ENCODE measurements around the gene ZMAT2. TPM values are rescaled to one million over a fixed set of nuclear protein-coding genes. Genes with fewer than 3 reads are reported as not detected.
"Not testable (repeated sequence)": the region's sequence is repeated elsewhere in the genome, so short reads cannot be mapped to it uniquely, and the experiment has no call there.

ZMAT2 gene, protein sequence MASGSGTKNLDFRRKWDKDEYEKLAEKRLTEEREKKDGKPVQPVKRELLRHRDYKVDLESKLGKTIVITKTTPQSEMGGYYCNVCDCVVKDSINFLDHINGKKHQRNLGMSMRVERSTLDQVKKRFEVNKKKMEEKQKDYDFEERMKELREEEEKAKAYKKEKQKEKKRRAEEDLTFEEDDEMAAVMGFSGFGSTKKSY
- 10 to 100 TPM; 41.4 to 49.9 TPM for total RNA-seq
- long read RNA-seq, partial matches to known transcripts, result 0 of 7 reads
- long read RNA-seq, other reads (novel, unspliced or antisense), result 3 of 7 reads

DNA sequence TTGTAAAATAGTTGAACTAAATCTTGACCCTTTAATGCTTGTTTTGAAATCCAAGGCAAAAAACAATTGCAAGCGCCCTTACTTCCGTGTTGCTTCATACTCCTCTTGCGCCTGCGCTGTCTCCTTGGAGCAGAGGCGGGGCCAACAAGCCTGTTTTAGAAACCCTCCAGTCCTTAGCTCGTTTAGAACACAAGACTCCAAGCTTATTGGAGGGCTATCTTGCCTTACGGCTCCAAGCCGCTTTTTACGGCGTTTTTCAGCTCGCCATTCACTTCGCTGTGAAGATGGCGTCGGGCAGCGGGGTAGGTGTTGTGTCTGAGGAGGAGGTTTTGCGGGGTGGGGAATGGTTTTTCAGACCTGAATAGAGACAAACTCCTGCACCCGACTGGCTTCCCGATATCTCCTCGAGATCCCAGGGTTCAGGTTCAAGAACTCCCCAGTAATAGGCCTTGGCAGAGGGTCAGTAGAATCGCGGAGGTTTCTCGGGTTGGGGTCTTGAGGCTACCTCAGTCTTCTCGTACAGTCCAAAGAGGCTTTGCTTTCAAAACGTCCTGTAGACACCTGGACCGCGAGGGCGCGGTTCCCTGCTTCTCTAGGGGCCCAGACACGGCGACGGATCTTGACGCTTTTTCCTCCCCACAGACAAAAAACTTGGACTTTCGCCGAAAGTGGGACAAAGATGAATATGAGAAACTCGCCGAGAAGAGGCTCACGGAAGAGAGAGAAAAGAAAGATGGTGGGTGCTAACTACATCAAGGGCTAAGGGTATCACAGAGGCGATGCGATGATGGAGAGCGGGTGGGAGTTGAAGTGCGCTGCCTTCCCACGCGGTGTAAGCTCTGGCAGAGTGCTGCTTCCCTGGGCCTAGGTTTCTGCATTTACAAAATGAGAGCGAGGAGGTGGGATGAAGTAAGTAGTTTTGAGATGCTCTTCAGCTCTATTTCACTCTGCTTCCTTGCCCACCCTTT, at the start of gene ZMAT2:
TSS of gene ZMAT2 (plus strand) at position 271 of the 968 bp plus-strand sequence. CDS start at position 285, 14 bp downstream.
- peak; percentile 99 for ATAC-seq
- DNase-seq, result peak; percentile 96
- intact Hi-C loops (cut with DNase I, micrococcal nuclease), result no loop called here

DNA sequence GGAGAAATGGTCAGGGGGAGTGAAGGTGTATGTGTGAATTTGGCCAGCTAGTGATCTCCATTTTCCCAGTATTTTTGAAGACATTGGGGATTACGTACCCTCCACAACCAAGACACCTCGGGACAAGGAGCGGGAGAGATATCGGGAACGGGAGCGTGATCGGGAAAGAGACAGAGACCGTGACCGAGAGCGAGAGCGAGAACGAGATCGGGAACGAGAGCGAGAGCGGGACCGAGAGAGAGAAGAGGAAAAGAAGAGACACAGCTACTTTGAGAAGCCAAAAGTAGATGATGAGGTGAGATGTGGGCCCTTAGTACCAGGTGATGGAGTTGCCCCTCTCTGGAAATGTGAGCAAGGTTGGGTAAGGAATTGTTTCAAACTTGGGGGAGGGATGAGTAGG, 41.4 kb upstream of the ZMAT2 start:
- ATAC-seq (no peak), DNase-seq (no peak)

DNA sequence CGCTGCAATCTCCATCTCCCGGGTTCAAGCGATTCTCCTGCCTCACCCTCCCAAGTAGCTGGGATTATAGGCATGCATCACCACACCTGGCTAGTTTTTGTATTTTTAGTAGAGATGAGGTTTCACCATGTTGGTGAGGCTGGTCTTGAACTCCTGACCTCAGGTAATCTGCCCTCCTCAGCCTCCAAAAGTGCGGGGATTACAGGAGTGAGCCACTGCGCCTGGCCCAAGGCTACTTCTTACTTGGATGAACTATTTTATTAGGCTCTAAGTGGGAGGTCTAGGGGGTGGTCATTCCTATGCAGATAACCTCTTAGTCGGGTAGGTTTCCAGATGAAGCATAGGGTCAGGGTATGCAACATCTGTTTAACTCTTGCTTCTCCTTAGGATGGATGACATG, 39.9 kb upstream of the ZMAT2 start:
- DNase-seq; intact Hi-C loops (cut with DNase I, micrococcal nuclease); ATAC-seq: not testable (repeated sequence)

More for the DNA sequence above, 41.4 kb upstream of the ZMAT2 start:
- intact Hi-C loops (cut with DNase I, micrococcal nuclease), result no loop called here

DNA sequence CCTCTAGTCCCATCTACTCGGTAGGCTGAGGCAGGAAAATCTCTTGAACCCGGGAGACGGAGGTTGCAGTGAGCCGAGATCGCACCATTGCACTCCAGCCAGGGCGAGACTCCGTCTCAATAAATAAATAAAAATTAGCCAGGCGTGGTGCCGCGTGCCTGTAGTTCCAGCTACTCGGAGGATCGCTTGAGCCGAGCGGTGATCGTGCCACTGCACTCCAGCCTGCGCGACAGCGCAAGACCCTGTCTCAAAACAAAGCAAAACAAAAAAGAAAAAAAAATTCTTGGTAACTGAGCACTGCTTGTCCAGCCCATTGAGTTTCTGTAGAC, 36.3 kb upstream of the ZMAT2 start:
- intact Hi-C loops (cut with DNase I, micrococcal nuclease), result no loop called here
- ATAC-seq, result peak; percentile 29
- peak in 1 of 2 donors; percentile 38 for DNase-seq

DNA sequence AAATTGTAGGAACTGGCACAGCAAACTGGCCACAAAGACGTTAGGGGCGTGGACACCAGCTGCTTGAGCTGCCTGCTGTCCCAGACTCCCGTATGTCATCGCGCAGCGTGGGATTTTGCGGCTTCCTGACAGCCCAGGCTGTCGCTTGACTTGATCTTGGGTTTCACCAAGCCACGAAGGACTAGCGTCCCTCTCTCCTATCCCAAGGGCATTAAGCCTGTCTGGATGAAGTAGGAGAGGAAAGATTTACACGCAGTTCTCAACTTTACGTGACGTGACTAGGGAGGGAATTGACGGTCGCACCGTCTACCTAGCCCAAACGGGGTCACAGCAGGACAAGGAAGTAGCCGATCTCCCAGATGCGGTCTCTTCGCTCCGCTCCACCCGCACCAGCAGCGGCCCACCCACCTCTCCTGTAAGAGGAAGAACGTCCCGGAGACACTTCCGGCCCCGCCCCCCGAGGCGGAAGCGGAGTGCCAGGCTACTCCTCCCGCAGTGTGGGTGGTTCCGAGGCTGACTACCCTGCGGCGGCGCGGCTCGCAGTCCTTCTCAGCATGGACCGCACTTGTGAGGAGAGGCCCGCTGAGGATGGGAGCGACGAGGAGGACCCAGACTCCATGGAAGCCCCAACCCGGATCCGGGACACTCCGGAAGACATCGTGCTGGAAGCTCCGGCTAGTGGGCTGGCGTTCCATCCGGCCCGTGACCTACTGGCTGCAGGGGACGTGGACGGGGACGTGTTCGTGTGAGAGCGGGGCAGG, 35.7 kb upstream of the ZMAT2 start, which contains the start of gene WDR55:
TSS of gene WDR55 (plus strand) at position 546 of the 761 bp plus-strand sequence. CDS start at position 555, 9 bp downstream.
- intact Hi-C loops (cut with DNase I, micrococcal nuclease), result no loop called here
- DNase-seq, result peak; percentile 98
- ATAC-seq, result peak; percentile 96

DNA sequence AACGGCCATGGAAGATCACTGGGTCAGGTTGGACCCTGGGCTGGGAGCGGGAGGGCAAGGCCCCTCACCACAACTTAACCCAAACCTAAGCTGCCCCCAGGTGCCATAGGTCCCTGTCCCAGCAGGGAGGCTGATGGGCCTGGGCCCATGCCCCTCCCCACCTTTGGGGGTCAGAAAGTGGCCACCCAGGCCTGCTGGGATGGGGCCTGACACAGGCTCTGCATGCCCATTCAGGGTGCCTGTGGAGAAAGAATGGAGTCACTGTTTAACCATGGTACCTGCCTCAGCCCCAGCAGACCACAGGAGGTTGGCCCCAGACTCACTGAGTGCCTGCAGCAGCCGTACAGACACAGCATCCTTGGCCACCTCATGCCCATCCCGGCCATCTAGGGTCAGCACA, 29.2 kb upstream of the ZMAT2 start:
- peak; percentile 2 for ATAC-seq
- intact Hi-C loops (cut with DNase I, micrococcal nuclease); DNase-seq: not testable (repeated sequence)

DNA sequence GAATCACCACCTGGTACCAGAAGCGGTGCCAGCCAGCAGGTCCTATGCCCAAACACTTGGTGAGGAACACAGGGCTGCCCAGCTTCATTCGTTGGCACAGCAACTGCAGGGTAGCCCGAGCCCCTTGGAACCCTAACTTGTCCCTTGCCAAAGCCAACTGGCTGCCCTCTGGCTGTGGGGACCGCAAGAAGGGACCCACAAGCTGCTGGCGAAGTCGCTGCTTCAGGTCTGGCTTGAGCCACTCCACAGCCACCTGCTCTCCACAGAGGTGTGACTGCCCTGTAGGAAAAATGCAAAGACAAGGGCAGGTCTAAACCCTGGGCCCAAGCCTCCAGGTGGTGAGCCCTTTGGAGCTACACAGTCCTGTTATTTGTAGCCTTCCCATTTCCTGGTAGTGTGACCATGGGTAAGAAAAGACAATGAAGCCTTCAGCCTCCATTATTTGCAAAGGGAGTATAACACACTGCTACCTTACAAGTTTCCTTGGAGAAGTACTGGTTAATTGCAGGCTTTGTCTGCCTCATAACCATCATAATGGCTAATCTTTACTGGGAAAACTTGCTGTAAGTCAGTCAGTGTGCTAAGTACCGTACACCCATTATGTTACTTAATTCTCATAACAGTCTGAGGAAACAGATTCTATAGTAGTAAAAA, 28.6 kb upstream of the ZMAT2 start:
- DNase-seq, result peak in 1 of 2 donors; percentile 18
- intact Hi-C loops (cut with DNase I, micrococcal nuclease), result no loop called here
- peak; percentile 81 for ATAC-seq

DNA sequence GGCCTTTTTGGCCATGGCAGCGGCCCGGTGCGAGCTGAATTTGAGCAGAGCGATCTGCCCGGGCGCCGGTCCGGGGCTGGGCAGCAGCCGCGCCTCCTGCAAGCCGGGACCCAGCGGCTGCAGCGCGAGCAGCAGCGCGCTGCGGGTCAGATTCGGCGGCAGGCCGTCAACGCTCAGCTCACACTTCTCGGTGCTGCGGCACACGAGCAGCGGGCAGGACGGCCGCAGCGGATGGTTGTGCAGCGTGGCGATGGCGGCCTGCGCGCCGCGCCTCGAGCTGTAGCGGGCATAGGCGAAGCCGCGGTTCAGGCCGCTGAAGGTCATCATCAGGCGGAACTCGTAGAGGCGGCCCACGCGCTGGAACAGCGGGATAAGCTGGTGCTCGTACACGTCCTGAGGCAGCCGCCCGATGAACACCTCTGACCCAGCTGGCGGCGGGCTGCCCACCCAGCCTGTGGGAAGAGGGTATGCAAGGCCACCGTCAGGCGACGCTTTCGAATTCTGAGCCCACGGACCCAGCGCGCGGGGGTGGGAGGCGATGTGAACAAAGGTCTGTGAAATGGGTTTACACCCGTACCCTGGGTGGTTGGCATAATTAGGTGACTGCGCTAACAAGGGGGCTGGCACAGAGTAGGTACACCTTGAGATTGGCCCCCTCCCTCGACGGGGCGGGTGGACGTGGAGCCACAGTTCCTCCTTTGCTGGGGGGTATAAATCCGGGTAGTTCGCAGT, 27.6 kb upstream of the ZMAT2 start:
- DNase-seq (peak; percentile 41 to 60), ATAC-seq (peak; percentile 38)
- intact Hi-C loops (cut with DNase I, micrococcal nuclease), result no loop called here

DNA sequence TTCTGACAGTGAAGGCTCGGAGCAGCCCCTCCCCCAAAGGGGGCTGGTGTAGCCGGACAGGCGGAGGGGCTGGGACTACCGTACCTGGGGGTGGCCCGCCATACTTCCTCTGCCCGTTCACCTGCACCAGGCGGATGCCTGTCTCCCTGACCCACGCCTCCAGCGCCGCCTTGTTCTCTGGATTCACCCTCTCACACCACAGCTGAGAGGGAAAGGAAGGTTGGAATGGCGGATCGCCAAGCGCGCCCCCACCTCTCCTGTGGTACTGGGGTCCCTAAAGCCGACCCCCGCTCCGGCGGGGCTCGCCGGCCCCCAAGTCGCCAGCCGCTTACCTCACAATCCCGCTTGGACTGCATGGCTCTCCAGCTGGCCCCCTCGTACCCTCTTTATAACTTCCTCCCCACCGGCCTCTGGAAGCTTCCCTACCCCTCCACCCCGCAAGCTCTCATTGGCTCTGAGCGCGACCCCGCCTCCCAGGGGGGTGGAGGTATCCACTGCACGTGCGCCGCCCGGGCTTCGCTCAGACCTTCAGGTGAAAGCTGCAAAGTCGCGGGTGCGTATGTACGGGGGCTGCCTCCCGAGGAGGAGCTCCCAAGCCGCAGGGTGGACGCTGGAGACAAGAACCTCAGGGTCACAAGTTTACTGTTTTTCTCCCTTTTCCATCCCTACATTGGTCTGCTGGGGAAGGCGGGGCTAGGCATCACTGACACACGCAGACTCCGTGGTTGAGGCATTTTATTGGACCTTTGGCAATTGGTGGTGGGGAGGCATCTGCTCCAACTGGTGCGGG, 26.9 kb upstream of the ZMAT2 start, which contains the start of gene DND1:
TSS of gene DND1 (minus strand) at position 390 of the 790 bp plus-strand sequence. CDS start at position 356, 34 bp downstream.
- ATAC-seq (no peak), DNase-seq (no peak)
- intact Hi-C loops (cut with DNase I, micrococcal nuclease), result no loop called here

DNA sequence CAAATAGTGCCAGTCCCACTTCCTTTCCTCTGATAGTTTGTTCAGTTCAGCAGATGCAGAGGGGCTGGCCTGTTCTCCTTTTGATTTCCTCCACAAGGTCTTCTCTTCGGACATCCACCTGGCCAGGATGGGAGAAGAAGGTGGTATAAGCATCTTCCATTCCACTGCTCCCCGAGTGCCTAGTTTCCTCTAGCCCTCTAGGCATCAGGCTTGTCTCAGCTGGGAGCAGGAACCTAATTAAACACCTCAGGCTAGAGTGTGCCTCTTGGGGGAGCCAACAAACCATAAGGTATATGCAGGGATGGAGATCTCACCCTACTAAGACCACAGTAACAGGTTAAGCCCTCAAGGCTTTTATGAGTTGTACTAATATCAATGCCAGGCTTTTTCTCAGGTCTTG, 26.0 kb upstream of the ZMAT2 start:
- intact Hi-C loops (cut with DNase I, micrococcal nuclease), result no loop called here
- DNase-seq, result no peak
- no peak for ATAC-seq

DNA sequence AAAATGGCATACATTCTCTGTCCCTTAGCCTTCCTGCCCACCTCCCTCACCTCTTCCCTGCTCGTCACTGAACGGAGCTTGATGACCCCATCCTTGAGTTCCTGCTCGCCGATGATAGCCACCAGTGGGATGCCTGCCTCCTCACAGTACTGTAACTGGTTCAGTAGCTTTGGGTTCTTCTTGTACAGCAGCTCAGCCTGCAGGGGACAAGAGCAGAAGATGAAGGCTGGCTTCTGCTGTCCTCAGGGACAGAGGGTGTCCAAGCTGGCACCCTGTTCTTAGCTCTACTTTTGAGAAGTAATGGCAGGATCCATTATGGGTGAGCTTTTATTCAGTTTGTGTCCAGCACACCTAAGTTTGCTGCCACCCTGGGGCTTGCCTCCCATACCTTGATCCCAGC, 25.6 kb upstream of the ZMAT2 start:
- intact Hi-C loops (cut with DNase I, micrococcal nuclease), result no loop called here
- DNase-seq, result no peak
- ATAC-seq, result no peak

DNA sequence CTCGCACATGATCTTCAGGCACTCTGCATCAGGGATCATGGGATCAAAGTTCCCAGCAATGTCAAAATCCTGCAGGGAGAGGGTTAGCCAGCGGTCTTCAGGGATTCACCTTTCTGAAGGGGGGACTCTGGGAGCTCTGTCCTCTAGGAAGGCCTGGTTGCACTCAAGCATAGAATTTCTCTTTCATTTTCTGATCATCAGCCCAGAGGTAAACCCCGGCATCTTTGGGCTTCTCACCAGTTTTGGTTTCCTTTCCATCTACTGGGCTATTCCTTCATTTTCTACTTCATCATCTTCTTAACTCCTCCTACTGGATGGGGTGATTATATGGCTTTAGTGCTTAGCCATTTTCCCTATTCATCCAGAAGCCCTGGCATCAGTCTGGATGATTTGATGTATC, 22.3 kb upstream of the ZMAT2 start:
- DNase-seq (no peak), ATAC-seq (no peak)
- intact Hi-C loops (cut with DNase I, micrococcal nuclease), result no loop called here

DNA sequence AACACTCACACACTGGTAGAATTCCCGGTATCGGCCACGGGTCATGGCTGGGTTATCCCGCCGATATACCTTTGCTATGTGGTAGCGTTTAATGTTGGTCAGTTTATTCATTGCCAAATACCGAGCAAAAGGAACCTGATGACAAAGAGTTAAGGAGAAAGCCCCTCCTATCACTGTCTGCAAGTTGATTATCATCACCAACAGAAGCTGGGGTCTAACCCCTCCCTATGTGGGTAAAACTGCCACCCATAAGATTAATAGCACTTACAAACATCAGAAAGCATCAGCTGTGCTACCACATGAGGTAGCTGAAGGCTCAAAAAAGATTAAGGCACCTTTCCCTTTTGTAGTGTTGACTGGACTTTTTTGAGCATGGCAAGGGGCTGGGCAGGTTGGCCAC, 21.3 kb upstream of the ZMAT2 start:
- intact Hi-C loops (cut with DNase I, micrococcal nuclease), result no loop called here
- DNase-seq (no peak), ATAC-seq (no peak)

DNA sequence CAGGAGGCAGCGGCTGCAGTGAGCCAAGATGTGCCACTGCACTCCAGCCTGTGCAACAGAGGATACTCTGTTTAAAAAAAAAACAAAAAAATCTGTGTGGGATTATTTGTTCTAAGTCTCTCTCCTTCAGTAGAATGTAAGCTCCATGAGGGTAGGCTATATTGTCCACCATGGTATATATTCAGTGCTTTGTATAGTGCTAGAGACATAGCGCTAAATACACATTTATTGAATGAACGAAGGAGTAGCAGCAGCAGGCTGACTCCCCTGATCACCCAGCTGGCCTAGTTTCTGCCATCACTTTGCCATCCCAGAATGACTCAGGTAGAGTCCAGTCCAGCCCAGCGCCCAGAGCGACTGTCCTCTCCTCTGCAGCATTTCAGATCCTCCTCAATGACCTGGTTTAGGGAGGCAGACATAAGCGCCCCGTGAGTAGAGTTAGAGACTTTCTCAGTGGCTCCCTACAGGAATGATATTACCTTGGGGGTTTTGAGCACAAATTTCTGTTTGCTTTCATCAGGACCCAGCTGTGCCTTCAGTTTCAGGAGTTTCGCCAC, 9.8 kb upstream of the ZMAT2 start:
- peak; percentile 13 for ATAC-seq
- intact Hi-C loops (cut with DNase I, micrococcal nuclease), result no loop called here
- no peak for DNase-seq

DNA sequence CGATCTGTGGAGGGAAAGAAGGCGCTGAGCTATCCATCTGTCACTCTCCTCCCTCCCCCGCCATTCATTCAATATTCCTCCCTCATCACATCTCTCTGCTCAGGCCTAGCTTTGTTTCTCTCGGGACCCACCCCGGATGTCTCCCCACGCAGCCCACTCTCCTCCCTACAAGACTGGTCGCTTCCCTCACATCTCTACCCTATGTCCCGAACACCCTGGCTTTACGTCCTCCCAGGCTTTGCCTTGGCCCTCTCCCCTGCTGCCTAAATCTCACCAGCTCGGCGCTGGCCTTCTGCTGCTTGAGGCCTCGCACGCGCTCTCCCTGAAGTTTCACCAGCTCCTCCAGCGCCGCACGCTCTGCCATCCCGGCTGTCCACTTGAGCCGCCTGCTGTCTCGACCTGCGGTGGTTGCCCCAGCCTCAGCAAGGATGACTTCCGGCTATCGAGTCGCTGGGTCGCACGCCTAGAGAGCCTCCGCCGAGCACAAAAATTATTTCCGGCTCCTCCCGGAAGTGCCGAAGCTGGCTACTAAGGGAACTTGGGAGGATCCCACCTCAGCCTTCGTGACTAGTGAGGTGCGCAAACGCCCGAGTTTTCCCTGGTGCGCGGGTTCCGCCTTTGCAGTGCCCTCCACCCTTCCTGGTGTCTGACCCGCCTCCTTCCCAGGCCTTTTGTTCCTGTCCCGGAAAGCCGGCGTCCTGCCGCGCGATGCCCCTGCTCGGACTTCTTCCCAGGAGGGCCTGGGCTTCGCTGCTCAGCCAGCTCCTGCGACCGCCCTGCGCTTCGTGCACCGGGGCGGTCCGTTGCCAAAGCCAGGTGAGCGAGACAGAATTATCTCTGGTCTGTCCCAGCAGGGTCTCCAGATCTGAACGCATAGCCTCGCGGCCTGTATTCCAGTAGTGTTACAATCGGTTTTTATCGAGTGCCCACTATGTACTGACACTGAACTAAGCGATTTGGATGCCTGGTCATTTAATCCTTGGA, 9.0 kb upstream of the ZMAT2 start, which contains the start of the genes HARS1 and HARS2:
TSS of gene HARS1 (minus strand) at position 430 of the 984 bp plus-strand sequence. CDS start at position 364, 66 bp downstream.
TSS of gene HARS2 (plus strand) at position 515 of the 984 bp plus-strand sequence. CDS start at position 709, 194 bp downstream.
- intact Hi-C loops (cut with DNase I, micrococcal nuclease), result no loop called here
- peak; percentile 93 for ATAC-seq

More for the DNA sequence above, 9.0 kb upstream of the ZMAT2 start, which contains the start of the genes HARS1 and HARS2:
- DNase-seq, result peak; percentile 91 to 95

Measured in left colon (tissue), 2 donors.